ENCODE data around the gene SERTAD3. TPM values are rescaled to one million over a fixed set of nuclear protein-coding genes. Genes with fewer than 3 reads are reported as not detected.
"Not testable (repeated sequence)": the region's sequence is repeated elsewhere in the genome, so short reads cannot be mapped to it uniquely, and the experiment has no call there.

The SERTAD3 gene
- total RNA-seq, 1 donor from 2014 or later: 30.7 TPM

- Histone ChIP-seq H3K4me1 (peaks cover 46% of the 10 kb centered on the region), H3K27me3 (ENCODE audit: low read depth) (peaks cover 5% of the 10 kb centered on the region), H3K27ac (peak overlapping the region; percentile 22), H3K4me3 (peak overlapping the region; percentile 86), H3K36me3 (no peaks in the 10 kb centered on the region), H3K9me3 (no peaks in the 10 kb centered on the region)
- DNase-seq (peak; percentile 75), ATAC-seq (no peak)
- no peak for TF ChIP-seq CTCF (IDR thresholded peaks at IDR 0.05)
- intact Hi-C loops (cut with DNase I): no loop called here
Measured at GRCh38 chr19:40466219-40466984, 22.3 kb upstream of the SERTAD3 start.

DNA sequence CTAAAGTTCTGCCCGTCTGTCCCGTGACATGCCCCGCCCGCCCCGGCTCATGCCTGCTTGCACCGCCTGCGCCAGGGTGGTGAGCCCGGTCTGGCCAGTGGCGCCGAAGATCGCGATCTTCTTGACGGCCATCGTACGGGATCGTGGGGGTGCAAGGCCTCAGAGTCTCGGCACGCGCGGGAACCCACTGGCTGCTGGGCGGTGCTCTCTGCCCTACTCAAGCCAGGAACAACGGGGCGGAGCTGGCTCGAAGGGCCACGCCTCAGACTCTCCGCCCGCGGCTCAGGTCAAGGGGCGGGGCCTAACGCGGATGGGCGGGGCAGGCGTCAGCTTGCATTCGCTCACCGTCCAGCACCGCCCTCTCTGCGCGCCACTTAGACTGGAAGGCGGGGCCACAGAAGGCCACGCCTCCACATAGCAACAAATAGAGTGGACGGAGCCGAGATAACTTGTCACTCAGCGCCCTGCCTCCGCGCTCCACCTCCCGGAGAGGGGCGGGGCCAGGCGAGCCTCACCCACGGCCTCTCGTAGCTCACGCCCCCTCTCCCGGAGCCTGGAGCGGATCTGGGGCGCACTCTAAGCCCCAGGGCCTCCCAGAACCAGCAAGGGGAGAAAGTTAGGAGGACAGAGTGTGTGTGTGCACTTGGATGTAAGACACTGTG, 21.6 kb upstream of the SERTAD3 start, which contains the start of gene BLVRB:
Gene BLVRB, minus strand, starts transcription at position 189 of the 662 bp plus-strand sequence. Its CDS starts 57 bp downstream, at position 132.
- no peak for TF ChIP-seq CTCF (IDR thresholded peaks at IDR 0.05)

DNA sequence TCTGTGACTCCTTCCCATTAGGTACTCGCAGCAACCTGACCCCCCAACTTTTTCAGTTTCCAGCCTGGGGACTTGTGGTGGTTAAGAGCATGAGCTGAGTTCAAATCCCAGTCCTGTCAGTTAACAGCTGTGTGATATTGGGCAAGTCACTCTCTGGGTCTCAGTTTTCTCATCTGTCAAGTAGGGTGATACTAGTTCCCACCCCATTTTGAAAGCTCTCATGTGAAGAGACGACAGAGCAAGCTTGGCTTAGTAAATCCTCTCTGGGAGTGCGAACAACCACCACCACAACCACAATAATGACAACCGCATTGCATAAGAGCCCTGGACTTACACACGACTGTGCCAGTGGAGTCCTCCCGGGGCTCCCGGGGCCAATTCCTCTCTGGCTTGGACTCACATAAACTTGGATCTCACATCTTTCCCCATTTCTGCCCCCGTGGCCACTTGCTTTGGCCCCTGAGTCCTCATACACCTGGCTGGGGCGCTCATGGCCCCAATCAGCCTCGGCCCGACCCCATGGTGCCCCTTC, 21.0 kb upstream of the SERTAD3 start:
- ATAC-seq: peak; percentile 35 to 38
- Histone ChIP-seq H3K4me3 (peak overlapping the region; percentile 86), H3K36me3 (no peaks in the 10 kb centered on the region), H3K4me1 (peaks cover 51% of the 10 kb centered on the region), H3K27me3 (ENCODE audit: low read depth) (peaks cover 5% of the 10 kb centered on the region), H3K27ac (peak overlapping the region; percentile 97), H3K9me3 (no peaks in the 10 kb centered on the region)
- intact Hi-C loops (cut with DNase I): no loop called here
- DNase-seq: no peak
- no peak for TF ChIP-seq CTCF (IDR thresholded peaks at IDR 0.05)

More for the DNA sequence above, 21.6 kb upstream of the SERTAD3 start, which contains the start of gene BLVRB:
- Histone ChIP-seq H3K27me3 (ENCODE audit: low read depth) (peaks cover 5% of the 10 kb centered on the region), H3K9me3 (no peaks in the 10 kb centered on the region), H3K4me1 (peaks cover 51% of the 10 kb centered on the region), H3K27ac (peak within 1 kb of the TSS; percentile 97), H3K36me3 (no peaks in the 10 kb centered on the region), H3K4me3 (peak within 1 kb of the TSS; percentile 86)
- ATAC-seq: peak; percentile 92 to 96
- peak; percentile 100 for DNase-seq
- intact Hi-C loops (cut with DNase I): no loop called here

GRCh38 chr19:40464059-40465024, 20.2 kb upstream of the SERTAD3 start:
- peak overlapping the region; percentile 97 for H3K27ac ChIP-seq
- ATAC-seq (peak; percentile 64 to 71), DNase-seq (peak; percentile 88)
- intact Hi-C loops (cut with DNase I): no loop called here
- H3K36me3 ChIP-seq: no peaks in the 10 kb centered on the region
- peaks cover 51% of the 10 kb centered on the region for H3K4me1 ChIP-seq
- peak overlapping the region; percentile 86 for H3K4me3 ChIP-seq
- H3K27me3 ChIP-seq (ENCODE audit: low read depth): peaks cover 5% of the 10 kb centered on the region
- no peaks in the 10 kb centered on the region for H3K9me3 ChIP-seq
- TF ChIP-seq CTCF (IDR thresholded peaks at IDR 0.05): peak; percentile 89

DNA sequence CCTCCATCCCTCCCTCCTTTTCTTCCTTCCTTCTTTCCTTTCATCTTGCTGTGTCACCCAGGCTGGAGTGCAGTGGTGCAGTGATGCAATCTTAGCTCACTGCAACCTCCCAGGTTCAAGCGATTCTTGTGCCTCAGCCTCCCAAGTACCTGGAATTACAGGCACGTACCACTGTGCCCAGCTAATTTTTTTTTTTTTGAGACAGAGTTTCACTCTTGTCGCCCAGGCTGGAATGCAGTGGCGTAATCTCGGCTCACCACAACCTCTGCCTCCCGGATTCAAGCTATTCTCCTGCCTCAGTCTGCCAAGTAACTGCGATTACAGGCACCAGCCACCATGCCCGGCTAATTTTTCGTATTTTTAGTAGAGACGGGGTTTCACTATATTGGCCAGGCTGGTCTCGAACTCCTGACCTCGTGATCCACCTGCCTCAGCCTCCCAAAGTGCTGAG, 19.5 kb upstream of the SERTAD3 start:
- ATAC-seq: peak; percentile 3 to 25

More for the DNA sequence above, 19.5 kb upstream of the SERTAD3 start:
- H3K9me3 ChIP-seq; H3K27me3 ChIP-seq (ENCODE audit: low read depth); intact Hi-C loops (cut with DNase I); H3K36me3 ChIP-seq: not testable (repeated sequence)
- Histone ChIP-seq H3K4me3 (peak overlapping the region; percentile 86), H3K4me1 (peaks cover 51% of the 10 kb centered on the region), H3K27ac (peak overlapping the region; percentile 97)
- DNase-seq: peak; percentile 77

Data from lower lobe of right lung (tissue), 2 donors.